ENCODE results near the gene RINL.
"Not testable (repeated sequence)": the region's sequence is repeated elsewhere in the genome, so short reads cannot be mapped to it uniquely, and the experiment has no call there.

Gene RINL

GRCh38 chr19:38873400-38873799, 4.7 kb downstream of the RINL start:
- not testable (repeated sequence) for DNase-seq

- DNase-seq: no peak
Measured at GRCh38 chr19:38870612-38871011, 7.5 kb downstream of the RINL start.

- DNase-seq: peak; percentile 86 to 98
Measured at GRCh38 chr19:38869836-38870607, 8.1 kb downstream of the RINL start.

GRCh38 chr19:38869160-38869835, 8.8 kb downstream of the RINL start:
- peak; percentile 51 to 56 for DNase-seq

- DNase-seq: no peak
Measured at GRCh38 chr19:38868551-38868950, 9.5 kb downstream of the RINL start.

- no peak for DNase-seq
Measured at GRCh38 chr19:38867171-38867780, 10.8 kb downstream of the RINL start.

- no peak for DNase-seq
Measured at GRCh38 chr19:38862321-38863059, 15.6 kb downstream of the RINL start.

GRCh38 chr19:38861368-38861767, 16.7 kb downstream of the RINL start:
- DNase-seq: no peak

GRCh38 chr19:38859631-38860204, 18.4 kb downstream of the RINL start:
- DNase-seq: not testable (repeated sequence)

- DNase-seq: no peak
Measured at GRCh38 chr19:38856813-38857212, 21.3 kb downstream of the RINL start.

GRCh38 chr19:38855751-38856150, 22.3 kb downstream of the RINL start:
- not testable (repeated sequence) for DNase-seq

- not testable (repeated sequence) for DNase-seq
Measured at GRCh38 chr19:38854961-38855360, 23.1 kb downstream of the RINL start.

GRCh38 chr19:38853214-38853613, 24.9 kb downstream of the RINL start:
- no peak for DNase-seq

GRCh38 chr19:38852231-38853044, 25.6 kb downstream of the RINL start:
- DNase-seq: peak in 1 of 2 experiments; percentile 76

- DNase-seq: peak; percentile 54 to 98
Measured at GRCh38 chr19:38851622-38852230, 26.3 kb downstream of the RINL start.

- DNase-seq: peak in 1 of 2 experiments; percentile 60
Measured at GRCh38 chr19:38850976-38851621, 27.0 kb downstream of the RINL start.

GRCh38 chr19:38850436-38850975, 27.6 kb downstream of the RINL start:
- no peak for DNase-seq

GRCh38 chr19:38849860-38850435, 28.1 kb downstream of the RINL start, which contains the start of gene HNRNPL:
TSS of gene HNRNPL (minus strand) at chr19:38849986. CDS start at chr19:38849966, 20 bp downstream.
- peak; percentile 100 for DNase-seq

GRCh38 chr19:38849147-38849859, 28.8 kb downstream of the RINL start:
- DNase-seq: peak; percentile 86 to 99
